ENCODE measurements around the gene PDCD7. TPM values are rescaled to one million over a fixed set of nuclear protein-coding genes. Genes with fewer than 3 reads are reported as not detected.
"Not testable (repeated sequence)": the region's sequence is repeated elsewhere in the genome, so short reads cannot be mapped to it uniquely, and the experiment has no call there.

The PDCD7 gene
- total RNA-seq, 1 donor from 2014 or later = 13.6 TPM

DNA sequence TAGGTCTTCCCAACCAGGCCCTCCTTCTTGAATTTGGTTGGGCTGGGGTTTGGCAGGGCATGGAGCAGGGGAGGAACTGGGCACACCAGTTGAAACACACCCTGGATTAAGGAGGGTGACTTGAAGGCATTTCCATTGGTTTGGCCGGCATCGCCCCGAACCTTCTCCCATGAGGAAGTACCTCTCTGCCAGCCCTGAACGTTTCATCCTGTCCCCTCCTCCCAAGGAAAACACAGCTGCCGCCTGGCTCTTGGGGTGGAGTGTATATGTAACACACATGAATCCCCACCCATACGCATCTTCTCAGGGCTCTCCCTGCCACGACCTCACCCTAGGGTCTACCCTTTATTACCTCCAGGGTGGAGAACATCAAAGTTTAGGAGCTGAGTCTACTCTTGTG, 33.2 kb downstream of the PDCD7 start:
- Mint-ChIP-seq H3K9me3 (ENCODE audit: unreplicated experiment) (peaks cover 1% of the 10 kb centered on the region), H3K27ac (ENCODE audit: unreplicated experiment) (no peak overlapping the region), H3K36me3 (ENCODE audit: unreplicated experiment) (peaks cover 7% of the 10 kb centered on the region), H3K27me3 (ENCODE audit: unreplicated experiment) (peaks cover 4% of the 10 kb centered on the region), H3K4me3 (ENCODE audit: unreplicated experiment) (no peak overlapping the region), H3K4me1 (ENCODE audit: low read depth, unreplicated experiment) (peaks cover 6% of the 10 kb centered on the region)
- TF ChIP-seq, protein P1, sequence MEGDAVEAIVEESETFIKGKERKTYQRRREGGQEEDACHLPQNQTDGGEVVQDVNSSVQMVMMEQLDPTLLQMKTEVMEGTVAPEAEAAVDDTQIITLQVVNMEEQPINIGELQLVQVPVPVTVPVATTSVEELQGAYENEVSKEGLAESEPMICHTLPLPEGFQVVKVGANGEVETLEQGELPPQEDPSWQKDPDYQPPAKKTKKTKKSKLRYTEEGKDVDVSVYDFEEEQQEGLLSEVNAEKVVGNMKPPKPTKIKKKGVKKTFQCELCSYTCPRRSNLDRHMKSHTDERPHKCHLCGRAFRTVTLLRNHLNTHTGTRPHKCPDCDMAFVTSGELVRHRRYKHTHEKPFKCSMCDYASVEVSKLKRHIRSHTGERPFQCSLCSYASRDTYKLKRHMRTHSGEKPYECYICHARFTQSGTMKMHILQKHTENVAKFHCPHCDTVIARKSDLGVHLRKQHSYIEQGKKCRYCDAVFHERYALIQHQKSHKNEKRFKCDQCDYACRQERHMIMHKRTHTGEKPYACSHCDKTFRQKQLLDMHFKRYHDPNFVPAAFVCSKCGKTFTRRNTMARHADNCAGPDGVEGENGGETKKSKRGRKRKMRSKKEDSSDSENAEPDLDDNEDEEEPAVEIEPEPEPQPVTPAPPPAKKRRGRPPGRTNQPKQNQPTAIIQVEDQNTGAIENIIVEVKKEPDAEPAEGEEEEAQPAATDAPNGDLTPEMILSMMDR (IDR thresholded peaks at IDR 0.05; ENCODE audit: partially characterized antibody, unreplicated experiment) = no peak
- no peak for DNase-seq

DNA sequence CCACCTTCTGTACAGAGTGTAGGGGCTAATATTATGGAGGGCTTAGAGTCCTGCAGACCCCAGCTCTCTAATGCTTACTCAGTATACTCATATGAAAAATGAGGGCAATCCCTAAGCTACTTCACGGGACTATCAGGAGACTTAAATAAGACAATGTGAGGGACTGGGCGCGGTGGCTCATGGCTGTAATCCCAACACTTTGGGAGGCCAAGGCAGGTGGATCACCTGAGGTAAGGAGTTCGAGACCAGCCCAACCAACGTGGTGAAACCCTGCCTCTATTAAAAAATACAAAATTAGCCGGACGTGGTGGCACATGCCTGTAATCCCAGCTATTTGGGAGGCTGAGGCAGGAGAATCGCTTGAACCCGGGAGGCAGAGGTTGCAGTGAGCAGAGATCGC, 33.8 kb downstream of the PDCD7 start:
- H3K4me3 Mint-ChIP-seq (ENCODE audit: unreplicated experiment); H3K4me1 Mint-ChIP-seq (ENCODE audit: low read depth, unreplicated experiment); H3K27ac Mint-ChIP-seq (ENCODE audit: unreplicated experiment); H3K27me3 Mint-ChIP-seq (ENCODE audit: unreplicated experiment); DNase-seq; H3K36me3 Mint-ChIP-seq (ENCODE audit: unreplicated experiment); H3K9me3 Mint-ChIP-seq (ENCODE audit: unreplicated experiment): not testable (repeated sequence)

DNA sequence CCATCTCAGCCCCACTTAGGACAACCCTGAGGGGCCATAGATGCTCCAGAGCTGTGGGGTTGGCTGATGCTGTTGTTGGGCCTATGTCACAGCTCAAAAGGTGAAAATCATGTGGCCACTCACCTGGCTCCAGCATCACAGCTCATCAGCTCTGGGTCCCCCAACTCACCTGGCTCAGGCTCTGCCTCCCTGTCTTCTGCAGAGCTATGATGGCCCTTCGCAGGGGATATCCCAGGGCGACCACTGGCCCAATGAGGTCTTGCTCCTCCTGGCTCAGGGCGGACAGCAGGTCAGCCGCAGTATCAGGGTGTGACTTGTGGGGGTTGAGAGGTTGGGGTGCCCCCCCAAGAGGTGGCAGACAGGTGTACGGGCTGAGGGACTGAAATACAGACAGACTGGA, 34.3 kb downstream of the PDCD7 start:
- Mint-ChIP-seq H3K9me3 (ENCODE audit: unreplicated experiment) (peaks cover 1% of the 10 kb centered on the region), H3K27ac (ENCODE audit: unreplicated experiment) (no peak overlapping the region), H3K4me3 (ENCODE audit: unreplicated experiment) (no peak overlapping the region), H3K4me1 (ENCODE audit: low read depth, unreplicated experiment) (peaks cover 6% of the 10 kb centered on the region), H3K36me3 (ENCODE audit: unreplicated experiment) (peaks cover 7% of the 10 kb centered on the region), H3K27me3 (ENCODE audit: unreplicated experiment) (peaks cover 4% of the 10 kb centered on the region)
- no peak for DNase-seq
- TF ChIP-seq, protein P1 (IDR thresholded peaks at IDR 0.05; ENCODE audit: partially characterized antibody, unreplicated experiment) = no peak

DNA sequence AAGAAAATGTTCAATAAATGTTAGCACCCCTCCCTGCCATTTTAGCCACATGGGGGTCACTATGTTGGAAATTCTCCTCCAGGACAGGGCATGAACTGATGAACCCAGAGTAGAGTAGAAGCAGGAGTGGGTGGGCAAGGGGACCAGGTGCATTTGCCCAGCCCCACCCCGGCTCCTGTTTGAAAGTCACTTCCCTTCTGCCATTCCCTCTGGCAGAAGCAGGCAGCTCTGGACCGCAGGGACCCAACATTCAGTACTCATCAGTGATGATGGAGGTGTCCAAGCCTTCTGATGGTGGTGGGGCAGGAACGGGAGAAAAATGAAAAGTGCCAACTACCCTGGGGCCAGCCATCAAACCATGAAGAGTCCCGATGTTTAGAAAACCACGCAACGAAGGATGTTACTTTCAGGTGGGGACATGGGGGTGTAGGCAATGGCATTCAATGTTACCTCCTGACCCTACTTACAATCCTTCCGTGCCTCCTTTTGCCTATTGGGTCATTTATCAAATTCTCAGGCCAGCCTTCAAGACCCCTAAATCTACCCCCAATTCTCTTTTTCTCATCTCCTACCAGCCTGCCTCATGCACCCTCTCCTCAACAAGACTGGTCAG, 35.9 kb downstream of the PDCD7 start:
- Mint-ChIP-seq H3K36me3 (ENCODE audit: unreplicated experiment) (peaks cover 7% of the 10 kb centered on the region), H3K27me3 (ENCODE audit: unreplicated experiment) (peaks cover 3% of the 10 kb centered on the region), H3K4me3 (ENCODE audit: unreplicated experiment) (no peak overlapping the region), H3K4me1 (ENCODE audit: low read depth, unreplicated experiment) (peaks cover 6% of the 10 kb centered on the region), H3K9me3 (ENCODE audit: unreplicated experiment) (peaks cover 3% of the 10 kb centered on the region), H3K27ac (ENCODE audit: unreplicated experiment) (no peak overlapping the region)
- TF ChIP-seq, protein P1 (IDR thresholded peaks at IDR 0.05; ENCODE audit: partially characterized antibody, unreplicated experiment) = no peak
- DNase-seq = no peak

DNA sequence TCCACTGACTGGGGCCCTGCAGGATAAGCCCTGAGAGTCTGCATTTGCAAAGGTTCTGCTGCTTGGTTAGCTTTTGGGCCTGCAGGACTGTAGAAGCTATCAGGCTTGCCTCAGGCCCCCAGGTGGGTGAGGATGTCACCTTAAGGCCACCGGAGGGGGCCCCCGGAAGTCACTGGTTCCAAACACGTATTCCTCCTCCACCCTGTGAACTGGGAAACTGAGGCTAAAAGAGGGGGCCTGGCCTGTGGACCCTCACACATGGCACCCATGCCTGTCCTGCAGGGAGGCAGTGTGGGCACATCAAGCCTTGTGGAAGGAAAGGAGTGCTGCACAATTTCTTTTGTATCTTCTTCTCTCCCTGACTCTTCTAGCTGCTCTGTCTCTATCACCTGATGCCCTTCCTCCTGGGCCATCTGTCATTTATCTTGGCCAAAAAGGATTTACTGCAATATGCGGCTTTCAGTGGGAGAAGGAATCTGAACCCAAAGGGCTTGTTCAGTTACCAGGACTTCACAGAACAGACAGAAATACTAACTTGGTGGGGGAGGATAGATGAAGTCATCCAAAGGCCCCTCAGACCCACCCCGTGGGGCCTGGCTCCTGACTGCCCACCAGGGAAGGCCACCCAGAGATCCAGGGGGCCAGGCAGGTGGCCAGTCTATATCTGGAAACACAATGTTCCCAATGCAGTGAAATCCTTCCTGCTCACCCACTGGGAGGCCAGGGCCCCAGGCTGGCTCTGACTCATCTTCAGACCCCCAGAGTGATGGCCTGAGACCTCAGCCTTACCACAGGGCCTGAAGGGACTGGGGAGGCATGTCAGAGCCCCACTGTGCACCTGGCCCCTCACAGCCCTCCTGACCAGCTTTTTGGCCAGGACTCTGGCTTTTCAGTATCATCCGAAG, 36.9 kb downstream of the PDCD7 start:
- Mint-ChIP-seq H3K9me3 (ENCODE audit: unreplicated experiment) (peaks cover 3% of the 10 kb centered on the region), H3K27ac (ENCODE audit: unreplicated experiment) (no peak overlapping the region), H3K27me3 (ENCODE audit: unreplicated experiment) (peaks cover 2% of the 10 kb centered on the region), H3K36me3 (ENCODE audit: unreplicated experiment) (peaks cover 7% of the 10 kb centered on the region), H3K4me3 (ENCODE audit: unreplicated experiment) (no peak overlapping the region), H3K4me1 (ENCODE audit: low read depth, unreplicated experiment) (peaks cover 5% of the 10 kb centered on the region)
- TF ChIP-seq, protein P1 (IDR thresholded peaks at IDR 0.05; ENCODE audit: partially characterized antibody, unreplicated experiment) = no peak
- no peak for DNase-seq

Data from glutamatergic neuron (in vitro differentiated cells).